Smooth muscle cell (in vitro differentiated cells): ENCODE results near the gene ASH1L. TPM values are rescaled to one million over a fixed set of nuclear protein-coding genes. Genes with fewer than 3 reads are reported as not detected.
"Not testable (repeated sequence)": the region's sequence is repeated elsewhere in the genome, so short reads cannot be mapped to it uniquely, and the experiment has no call there.

Source experiments
- DNase-seq: peaks from one replicate; lab custom pipeline; 2025; ENCODE audit not compliant: unreplicated experiment; lab: John Stamatoyannopoulos, UW
- H2AFZ ChIP-seq: fragments of 200-600 bp; sonication (generic); 2 replicates; pipeline ENCODE4 v1.6.0; 2016; ENCODE audit warnings: antibody characterized with exemption, low read depth, mild to moderate bottlenecking
- H3F3A ChIP-seq: fragments of 200-600 bp; sonication (generic); 2 replicates; pipeline ENCODE4 v1.6.0; 2017; ENCODE audit warnings: antibody characterized with exemption, low read depth
- H3K27ac ChIP-seq: fragments of 200-600 bp; sonication (generic); 2 replicates; pipeline ENCODE4 v1.5.1; 2016; ENCODE audit warnings: low read depth, mild to moderate bottlenecking
- H3K27me3 ChIP-seq: fragments of 200-600 bp; sonication (generic); 2 replicates; pipeline ENCODE4 v1.6.1; 2016; ENCODE audit warnings: low read depth, mild to moderate bottlenecking
- H3K36me3 ChIP-seq: fragments of 200-600 bp; sonication (generic); 2 replicates; pipeline ENCODE4 v1.5.1; 2016; ENCODE audit warnings: low read depth
- H3K4me1 ChIP-seq: fragments of 200-600 bp; sonication (generic); 2 replicates; pipeline ENCODE4 v1.5.1; 2016; ENCODE audit warnings: low read depth
- H3K4me2 ChIP-seq: fragments of 200-600 bp; sonication (generic); 2 replicates; pipeline ENCODE4 v1.6.0; 2016; ENCODE audit warnings: mild to moderate bottlenecking
- H3K4me3 ChIP-seq: fragments of 200-600 bp; sonication (generic); 2 replicates; pipeline ENCODE4 v1.5.1; 2016; ENCODE audit warnings: mild to moderate bottlenecking
- H3K79me2 ChIP-seq: fragments of 200-600 bp; sonication (generic); 2 replicates; pipeline ENCODE4 v1.6.0; 2016; ENCODE audit warnings: low read depth, mild to moderate bottlenecking
- H3K9ac ChIP-seq: fragments of 200-600 bp; sonication (generic); 2 replicates; pipeline ENCODE4 v1.6.0; 2016; ENCODE audit warnings: low read depth
- H3K9me3 ChIP-seq: fragments of 200-600 bp; sonication (generic); replicated peaks from 2 replicates; pipeline ENCODE4 v1.5.1; 2016; ENCODE audit warnings: low read depth
- H4K20me1 ChIP-seq: fragments of 200-600 bp; sonication (generic); 2 replicates; pipeline ENCODE4 v1.6.0; 2016; ENCODE audit warnings: low read depth
- CTCF ChIP-seq: fragments of 200-600 bp; sonication (generic); IDR thresholded peaks from 2 replicates; pipeline ENCODE4 v1.5.1; 2017; ENCODE audit warnings: borderline replicate concordance, mild to moderate bottlenecking, antibody characterized with exemption; ENCODE audit not compliant: insufficient read depth, poor library complexity, severe bottlenecking
- WGBS: methylation state at CpG from one replicate; pipeline ENCODE4 v1.1.7; 2016; ENCODE audit warnings: low lambda C conversion rate; 5-methylcytosine and 5-hydroxymethylcytosine counted together
- polyA plus RNA-seq: library from polyadenylated mRNA; unstranded; fragments of >200 nt; fragmentation: Nextera tagmentation; extraction: Ambion mirVana; gene quantifications from 2 replicates; pipeline ENCODE4 v1.2.1, GENCODE V29; 2016
- total RNA-seq: library from RNA; depleted of rRNA; stranded (reverse); fragments of >200 nt; gene quantifications from 2 replicates; pipeline ENCODE4 v1.2.3, GENCODE V29; 2014

The ASH1L gene
- total and polyA plus RNA-seq, 2 experiments from 2014 or later = 9.2 to 38.7 TPM

- H2AFZ ChIP-seq = no peak overlapping the region
- H3K27me3 ChIP-seq = no peaks in the 10 kb centered on the region
- H3K9me3 ChIP-seq = no peaks in the 10 kb centered on the region
- no peaks in the 10 kb centered on the region for H3K4me1 ChIP-seq
- H3F3A ChIP-seq = no peaks in the 10 kb centered on the region
- no peak overlapping the region for H3K27ac ChIP-seq
- no peaks in the 10 kb centered on the region for H4K20me1 ChIP-seq
- peak; percentile 70 for TF ChIP-seq CTCF
- H3K4me2 ChIP-seq = no peak overlapping the region
- H3K79me2 ChIP-seq = no peaks in the 10 kb centered on the region
- 56% methylated on average over 6 of the region's 6 CpGs for WGBS
- H3K36me3 ChIP-seq = no peaks in the 10 kb centered on the region
- H3K4me3 ChIP-seq = no peak overlapping the region
- DNase-seq = no peak
- no peak overlapping the region for H3K9ac ChIP-seq
These were observed 29.2 kb upstream of the ASH1L start for GRCh38 chr1:155591770-155592169.

GRCh38 chr1:155590516-155591247 lies 28.1 kb upstream of the ASH1L start:
- H3K4me2 ChIP-seq, H3K9ac ChIP-seq, H2AFZ ChIP-seq, H3K27ac ChIP-seq, H4K20me1 ChIP-seq, H3K4me1 ChIP-seq, DNase-seq, H3K9me3 ChIP-seq, H3K36me3 ChIP-seq, H3F3A ChIP-seq, H3K4me3 ChIP-seq, H3K27me3 ChIP-seq, H3K79me2 ChIP-seq: not testable (repeated sequence)
- WGBS = 95% methylated on average over 20 of the region's 20 CpGs

GRCh38 chr1:155589282-155589681 lies 26.7 kb upstream of the ASH1L start:
- H3F3A ChIP-seq, H3K4me3 ChIP-seq, H2AFZ ChIP-seq, H4K20me1 ChIP-seq, DNase-seq, H3K27ac ChIP-seq, H3K36me3 ChIP-seq, H3K9me3 ChIP-seq, H3K4me1 ChIP-seq, H3K27me3 ChIP-seq, H3K9ac ChIP-seq, H3K79me2 ChIP-seq, H3K4me2 ChIP-seq: not testable (repeated sequence)
- whole genome bisulfite sequencing = 88% methylated on average over 3 of the region's 3 CpGs

GRCh38 chr1:155583846-155584245 lies 21.2 kb upstream of the ASH1L start:
- not testable (repeated sequence) for H3K4me2 ChIP-seq, DNase-seq, H3K9ac ChIP-seq, H3K79me2 ChIP-seq, H4K20me1 ChIP-seq, H2AFZ ChIP-seq, H3K27me3 ChIP-seq, H3K36me3 ChIP-seq, H3K4me1 ChIP-seq, H3K9me3 ChIP-seq, H3F3A ChIP-seq, H3K27ac ChIP-seq, H3K4me3 ChIP-seq
- WGBS = 91% methylated on average over 6 of the region's 6 CpGs

- H3K4me1 ChIP-seq, H3K27me3 ChIP-seq, H4K20me1 ChIP-seq, H3F3A ChIP-seq, H3K4me2 ChIP-seq, H3K9ac ChIP-seq, H3K36me3 ChIP-seq, H3K9me3 ChIP-seq, H3K27ac ChIP-seq, H3K4me3 ChIP-seq, H3K79me2 ChIP-seq, DNase-seq, H2AFZ ChIP-seq: not testable (repeated sequence)
- WGBS = 96% methylated on average over 6 of the region's 6 CpGs
These were observed 13.0 kb upstream of the ASH1L start for GRCh38 chr1:155575608-155576007.
